ENCODE data around the gene NNMT.

GRCh38 chr11:114346709-114347141, 50.5 kb downstream of the NNMT start:
- TF ChIP-seq, protein P1, sequence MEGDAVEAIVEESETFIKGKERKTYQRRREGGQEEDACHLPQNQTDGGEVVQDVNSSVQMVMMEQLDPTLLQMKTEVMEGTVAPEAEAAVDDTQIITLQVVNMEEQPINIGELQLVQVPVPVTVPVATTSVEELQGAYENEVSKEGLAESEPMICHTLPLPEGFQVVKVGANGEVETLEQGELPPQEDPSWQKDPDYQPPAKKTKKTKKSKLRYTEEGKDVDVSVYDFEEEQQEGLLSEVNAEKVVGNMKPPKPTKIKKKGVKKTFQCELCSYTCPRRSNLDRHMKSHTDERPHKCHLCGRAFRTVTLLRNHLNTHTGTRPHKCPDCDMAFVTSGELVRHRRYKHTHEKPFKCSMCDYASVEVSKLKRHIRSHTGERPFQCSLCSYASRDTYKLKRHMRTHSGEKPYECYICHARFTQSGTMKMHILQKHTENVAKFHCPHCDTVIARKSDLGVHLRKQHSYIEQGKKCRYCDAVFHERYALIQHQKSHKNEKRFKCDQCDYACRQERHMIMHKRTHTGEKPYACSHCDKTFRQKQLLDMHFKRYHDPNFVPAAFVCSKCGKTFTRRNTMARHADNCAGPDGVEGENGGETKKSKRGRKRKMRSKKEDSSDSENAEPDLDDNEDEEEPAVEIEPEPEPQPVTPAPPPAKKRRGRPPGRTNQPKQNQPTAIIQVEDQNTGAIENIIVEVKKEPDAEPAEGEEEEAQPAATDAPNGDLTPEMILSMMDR (IDR thresholded peaks at IDR 0.05; ENCODE audit: low read depth, low read length, poor library complexity, severe bottlenecking) = no peak
- TF ChIP-seq EZH2phosphoT487 (IDR thresholded peaks at IDR 0.05; ENCODE audit: borderline replicate concordance, low read length) = no peak
